SK-N-MC (cell line): Measurements from ENCODE around the gene DCAF4.
A peak's percentile ranks its signal among the peaks of the same experiment; 100 is the strongest.

Source experiments
- DNase-seq: peaks from one replicate; pipeline ENCODE4 v3.0.0-alpha.2; 2011; ENCODE audit warnings: low read depth, low spot score
- H3K27ac ChIP-seq: fragments of 200-600 bp; sonication (generic); 2 replicates; pipeline ENCODE4 v1.5.1; 2016; ENCODE audit warnings: mixed run types
- H3K36me3 ChIP-seq: fragments of 200-600 bp; sonication (generic); 2 replicates; pipeline ENCODE4 v1.6.1; 2017; ENCODE audit warnings: antibody characterized with exemption, low read length, mixed read lengths; ENCODE audit not compliant: insufficient read depth
- H3K4me3 ChIP-seq: fragments of 200-600 bp; sonication (generic); 2 replicates; pipeline ENCODE4 v1.5.1; 2016
- H3K9ac ChIP-seq: fragments of 200-600 bp; sonication (generic); 2 replicates; pipeline ENCODE4 v1.8.0; 2017; ENCODE audit warnings: mixed run types, mixed read lengths; ENCODE audit not compliant: insufficient read length
- H3K9me3 ChIP-seq: fragments of 200-600 bp; sonication (generic); 2 replicates; pipeline ENCODE4 v1.6.1; 2017; ENCODE audit warnings: low read depth, mild to moderate bottlenecking, antibody characterized with exemption, low read length, moderate library complexity, mixed read lengths
- EZH2 ChIP-seq: fragments of 200-600 bp; sonication (generic); IDR thresholded peaks from one replicate; pipeline ENCODE4 v1.6.1; 2017; ENCODE audit warnings: antibody characterized with exemption
- FOXP2 ChIP-seq: optimal IDR thresholded peaks from 2 replicates; pipeline ENCODE3; 2011; ENCODE audit warnings: mild to moderate bottlenecking, moderate library complexity; ENCODE audit not compliant: insufficient read depth; ENCODE audit errors: extremely low read length, control extremely low read depth
- POLR2AphosphoS5 ChIP-seq: IDR thresholded peaks from 2 replicates; pipeline ENCODE4 v1.6.1; 2012; ENCODE audit warnings: mild to moderate bottlenecking, low read depth, low read length, borderline replicate concordance

Gene DCAF4

DNA sequence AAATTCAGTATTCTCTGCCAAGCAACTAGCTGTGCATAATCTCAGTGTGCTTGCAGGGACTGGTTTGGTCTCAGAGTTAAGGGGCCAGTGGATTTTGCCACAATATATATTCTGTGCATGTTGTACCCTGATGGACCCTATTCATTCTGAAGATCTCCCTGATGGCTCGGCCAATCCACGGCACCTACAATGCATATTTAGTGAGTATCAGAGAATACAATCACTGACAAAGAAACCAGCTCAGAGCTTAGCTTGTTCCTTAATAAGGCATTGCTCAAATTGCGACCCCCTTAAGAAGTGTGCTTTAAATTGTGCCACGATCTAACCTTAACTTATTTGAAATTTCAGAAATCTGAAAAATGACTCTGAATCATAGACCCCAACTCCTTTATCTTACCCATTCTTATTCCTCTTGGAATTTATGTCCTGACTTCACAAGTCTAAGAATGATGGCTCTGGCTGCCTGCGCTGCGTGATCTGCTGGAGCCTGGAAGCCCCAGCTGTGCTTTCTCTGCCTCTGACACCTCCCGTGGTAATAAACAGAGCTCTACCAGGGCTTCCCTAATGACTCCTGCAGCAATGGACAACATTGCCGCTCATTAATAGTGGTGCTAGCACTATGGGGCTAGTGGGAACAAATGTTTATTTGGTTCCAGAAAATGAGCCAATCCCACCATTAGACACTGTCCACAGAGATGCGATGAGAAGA lies 9.0 kb upstream of the DCAF4 start:
- DNase-seq: no peak
- Histone ChIP-seq H3K9me3 (no peaks in the 10 kb centered on the region), H3K36me3 (no peaks in the 10 kb centered on the region), H3K4me3 (no peak overlapping the region), H3K27ac (no peak overlapping the region), H3K9ac (no peak overlapping the region)
- no peak for TF ChIP-seq POLR2AphosphoS5
- no peak for TF ChIP-seq FOXP2
- no peak for TF ChIP-seq EZH2

DNA sequence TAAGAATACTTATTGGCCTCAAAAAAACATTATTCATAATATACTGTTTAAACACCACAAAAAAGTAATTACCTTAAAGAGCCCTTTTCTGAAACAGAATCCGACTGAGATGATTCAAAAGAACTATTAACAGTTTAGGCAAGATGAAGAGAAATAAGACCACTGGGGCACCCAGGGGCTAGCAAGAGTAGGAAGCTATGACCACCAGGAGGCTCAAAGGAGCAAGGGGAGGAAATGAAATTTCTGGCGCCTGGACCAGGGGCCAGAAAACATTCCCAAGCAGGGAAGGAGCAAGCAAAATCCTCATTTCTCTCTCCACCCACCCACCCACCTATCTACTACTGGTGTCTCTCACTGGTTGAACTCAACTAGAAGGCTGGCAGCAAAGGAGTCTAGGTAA lies 6.3 kb upstream of the DCAF4 start:
- no peaks in the 10 kb centered on the region for H3K36me3 ChIP-seq
- H3K9ac ChIP-seq: no peak overlapping the region
- H3K9me3 ChIP-seq: no peaks in the 10 kb centered on the region
- no peak overlapping the region for H3K27ac ChIP-seq
- TF ChIP-seq POLR2AphosphoS5 (no peak), FOXP2 (no peak), EZH2 (no peak)
- no peak overlapping the region for H3K4me3 ChIP-seq
- DNase-seq: no peak

DNA sequence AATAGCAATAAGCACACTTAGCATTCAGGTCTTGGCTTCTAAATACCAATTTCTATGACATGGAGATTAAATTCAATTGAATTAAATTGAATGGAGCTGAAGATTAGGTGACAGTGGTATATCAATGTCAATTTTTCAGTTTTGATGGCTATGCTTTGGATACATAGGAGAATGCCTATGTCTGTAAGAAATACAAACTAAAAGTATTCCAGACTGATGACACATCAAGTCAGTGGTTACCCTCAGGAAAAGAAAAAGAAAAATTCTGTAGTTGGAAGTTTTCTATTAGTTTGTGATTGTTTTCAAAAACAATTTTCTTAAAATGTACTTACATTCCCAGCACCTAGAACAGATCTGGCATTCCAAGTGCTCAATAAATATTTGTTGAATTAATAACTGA lies 4.9 kb upstream of the DCAF4 start:
- Histone ChIP-seq H3K27ac (no peak overlapping the region), H3K4me3 (no peak overlapping the region), H3K9ac (no peak overlapping the region), H3K9me3 (no peaks in the 10 kb centered on the region), H3K36me3 (no peaks in the 10 kb centered on the region)
- DNase-seq: no peak
- TF ChIP-seq POLR2AphosphoS5 (no peak), EZH2 (no peak), FOXP2 (no peak)

GRCh38 chr14:72924337-72924736 lies 1.9 kb upstream of the DCAF4 start:
- TF ChIP-seq POLR2AphosphoS5 (no peak), EZH2 (no peak), FOXP2 (no peak)
- Histone ChIP-seq H3K27ac (no peak overlapping the region), H3K36me3 (no peaks in the 10 kb centered on the region), H3K9me3 (no peaks in the 10 kb centered on the region), H3K9ac (no peak overlapping the region), H3K4me3 (no peak overlapping the region)
- DNase-seq: no peak

GRCh38 chr14:72925171-72925759 lies 999 bp upstream of the DCAF4 start:
- no peak for TF ChIP-seq POLR2AphosphoS5
- no peak for TF ChIP-seq EZH2
- TF ChIP-seq FOXP2: no peak
- no peak for DNase-seq
- Histone ChIP-seq H3K27ac (no peak overlapping the region), H3K4me3 (no peak overlapping the region), H3K36me3 (no peaks in the 10 kb centered on the region; the same call in 1 of the 2 replicates), H3K9me3 (no peaks in the 10 kb centered on the region), H3K9ac (no peak overlapping the region)

- H3K27ac ChIP-seq: no peak overlapping the region
- DNase-seq: no peak
These were observed 411 bp upstream of the DCAF4 start for GRCh38 chr14:72925815-72926291.

DNA sequence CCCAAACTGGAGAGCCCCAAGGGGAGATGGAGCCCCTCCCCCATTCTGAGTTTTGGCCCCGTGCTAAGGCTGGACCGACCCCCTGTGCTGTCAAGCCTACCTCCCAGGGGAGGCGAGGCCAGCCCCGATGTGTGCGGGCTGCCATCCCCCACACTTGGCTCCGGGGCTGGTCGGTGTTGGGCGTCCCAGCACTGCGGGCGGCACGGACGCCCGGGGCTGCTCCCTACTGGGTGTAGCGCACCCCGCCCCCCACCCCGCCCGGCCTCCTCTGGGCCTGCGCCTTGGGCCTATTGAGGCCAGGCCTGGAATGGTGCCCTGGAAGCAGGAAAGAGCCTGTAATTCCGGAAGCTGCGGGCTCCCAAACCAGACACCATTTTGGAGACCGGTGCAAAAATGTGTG lies 2.6 kb downstream of the DCAF4 start:
- no peak for DNase-seq

More at GRCh38 chr14:72925815-72926291, 411 bp upstream of the DCAF4 start:
- H3K36me3 ChIP-seq: peaks cover 2% of the 10 kb centered on the region; the same call in 1 of the 2 replicates
- no peak overlapping the region for H3K9ac ChIP-seq
- peak overlapping the region; percentile 45; the same call in 1 of the 2 replicates for H3K4me3 ChIP-seq
- no peaks in the 10 kb centered on the region for H3K9me3 ChIP-seq
- TF ChIP-seq EZH2 (no peak), POLR2AphosphoS5 (peak; percentile 6; the same call in 1 of the 2 replicates), FOXP2 (peak; percentile 17)

DNA sequence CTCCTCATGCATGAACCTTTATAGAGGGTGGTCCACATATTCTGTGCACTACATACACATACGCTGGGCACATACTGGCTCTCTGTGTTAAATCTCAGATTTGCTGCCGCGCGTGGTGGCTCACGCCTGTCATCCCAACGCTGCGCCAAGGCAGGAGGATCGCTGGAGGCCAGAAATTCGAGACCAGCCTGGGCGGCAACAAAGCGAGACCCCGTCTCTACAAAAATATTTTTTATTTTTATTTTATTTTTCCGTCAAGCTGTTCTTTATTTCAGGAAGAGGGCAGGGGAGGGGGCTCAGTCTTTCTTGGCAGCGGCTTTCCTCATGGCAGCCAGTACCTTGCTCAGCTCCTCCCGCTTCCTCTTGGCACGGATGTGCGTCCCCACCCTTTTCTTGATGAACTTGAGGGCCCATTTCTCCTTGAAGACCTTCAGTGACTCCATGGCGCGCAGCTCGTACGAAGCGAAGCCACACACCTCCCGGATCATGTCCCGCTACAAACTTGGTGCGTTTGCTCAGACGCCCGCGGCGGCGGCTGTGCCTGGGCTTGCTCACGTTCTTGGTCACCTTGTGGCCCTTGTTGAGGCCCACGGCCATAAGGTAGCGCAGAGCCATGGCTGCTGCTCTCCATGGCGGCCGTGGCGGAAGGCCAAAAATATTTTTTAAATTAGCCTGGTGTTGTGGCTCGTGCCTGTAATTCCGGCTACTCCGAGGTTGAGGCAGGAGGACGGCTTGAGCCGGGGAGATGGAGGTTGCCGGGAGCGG lies 3.2 kb downstream of the DCAF4 start:
- Histone ChIP-seq H3K9me3 (no peaks in the 10 kb centered on the region), H3K9ac (no peak overlapping the region), H3K36me3 (peaks cover 2% of the 10 kb centered on the region; the same call in 1 of the 2 replicates), H3K4me3 (no peak overlapping the region), H3K27ac (no peak overlapping the region)
- TF ChIP-seq FOXP2 (no peak), POLR2AphosphoS5 (no peak), EZH2 (no peak)
- no peak for DNase-seq

More for the DNA sequence above, 2.6 kb downstream of the DCAF4 start:
- TF ChIP-seq EZH2: no peak
- TF ChIP-seq POLR2AphosphoS5: no peak
- TF ChIP-seq FOXP2: no peak
- no peak overlapping the region for H3K9ac ChIP-seq
- H3K36me3 ChIP-seq: peaks cover 2% of the 10 kb centered on the region; the same call in 1 of the 2 replicates
- no peak overlapping the region for H3K4me3 ChIP-seq
- no peak overlapping the region for H3K27ac ChIP-seq
- no peaks in the 10 kb centered on the region for H3K9me3 ChIP-seq
